Natural killer cell (primary cell): ENCODE data around the gene TMA7. TPM values are rescaled to one million over a fixed set of nuclear protein-coding genes. Genes with fewer than 3 reads are reported as not detected.

ENCODE experiments used
- ATAC-seq, 3 donors: fragments of 150-1000 bp in 2 of 3; fragments of 200-7000 bp in 1 of 3; cut with Tn5 transposase; 1 replicate in 1 of 3; 2 replicates in 2 of 3; pipeline ENCODE4 v1.10.0; 2021; ENCODE audit warnings: mild to moderate bottlenecking in 2 of 3, moderate library complexity in 2 of 3
- DNase-seq, 2 donors: peaks; one replicate each; pipeline versions ENCODE4 v3.0.0 to v3.0.0-alpha.2; 2013 to 2021; ENCODE audit warnings: mixed read lengths in 1 of 2
- H3K27ac ChIP-seq: one replicate; pipeline ENCODE4 v1.5.1; 2013; ENCODE audit warnings: mild to moderate bottlenecking, low read length
- H3K27me3 ChIP-seq: one replicate; pipeline ENCODE4 v1.6.1; 2013; ENCODE audit warnings: low read length; ENCODE audit not compliant: control insufficient read depth, insufficient read depth
- H3K36me3 ChIP-seq: one replicate; pipeline ENCODE4 v1.6.1; 2013; ENCODE audit warnings: low read length; ENCODE audit not compliant: control insufficient read depth, insufficient read depth
- H3K4me1 ChIP-seq: one replicate; pipeline ENCODE4 v1.6.1; 2013; ENCODE audit warnings: low read length; ENCODE audit not compliant: control insufficient read depth, insufficient read depth
- H3K4me3 ChIP-seq: one replicate; pipeline ENCODE4 v1.5.1; 2013; ENCODE audit warnings: low read length
- H3K9me3 ChIP-seq: one replicate; pipeline ENCODE4 v1.6.1; 2013; ENCODE audit warnings: low read length; ENCODE audit not compliant: control insufficient read depth, insufficient read depth
- H3K27ac Mint-ChIP-seq, 2 donors: one replicate each; pipeline ENCODE4 v1.8.0; 2022; ENCODE audit warnings: mild to moderate bottlenecking in 2 of 2, mixed read lengths in 2 of 2, moderate library complexity in 1 of 2
- H3K27me3 Mint-ChIP-seq, 2 donors: one replicate each; pipeline ENCODE4 v1.8.0; 2022; ENCODE audit warnings: low read depth in 2 of 2, mixed read lengths in 2 of 2
- H3K36me3 Mint-ChIP-seq: one replicate; pipeline ENCODE4 v1.8.0; 2022; ENCODE audit warnings: mixed read lengths
- H3K4me1 Mint-ChIP-seq, 2 donors: one replicate each; pipeline ENCODE4 v1.8.0; 2022; ENCODE audit warnings: mixed read lengths in 2 of 2
- H3K4me3 Mint-ChIP-seq: one replicate; pipeline ENCODE4 v1.8.0; 2022; ENCODE audit warnings: mild to moderate bottlenecking, moderate library complexity, mixed read lengths
- H3K9me3 Mint-ChIP-seq, 2 donors: one replicate each; pipeline ENCODE4 v1.8.0; 2022; ENCODE audit warnings: mixed read lengths in 2 of 2
- CTCF ChIP-seq: fragments of 200-600 bp; IDR thresholded peaks from one replicate; pipeline ENCODE4 v1.8.0; 2022; ENCODE audit warnings: antibody characterized with exemption
- WGBS: methylation state at CpG from one replicate; pipeline ENCODE4 v1.1.7; 2013; ENCODE audit warnings: missing lambda C conversion rate; ENCODE audit not compliant: insufficient coverage; 5-methylcytosine and 5-hydroxymethylcytosine counted together
- intact Hi-C: fragments of 100-400 bp; cut with micrococcal nuclease; formaldehyde crosslinking; loops from one replicate; pipeline ENCODE4 v1.14.2; 2022
- total RNA-seq, 4 donors: library from RNA; stranded (reverse); fragments of 120-200 nt in 1 of 4; gene quantifications; one replicate each; pipeline versions ENCODE4 v1.2.3 to v1.2.4, GENCODE V29; 2013 to 2022

Gene TMA7
- total RNA-seq, 3 donors from 2014 or later (not counting 1 experiment from before 2014, with no cell fraction given), result 192 to 239 (median 229) TPM

GRCh38 chr3:48417529-48418108 lies 22.4 kb upstream of the TMA7 start:
- 91% methylated on average over 14 of the region's 14 CpGs for whole genome bisulfite sequencing
- DNase-seq (no peak), ATAC-seq (no peak)
- Mint-ChIP-seq H3K27ac (no peak overlapping the region), H3K4me3 (no peak overlapping the region), H3K27me3 (no peaks in the 10 kb centered on the region), H3K9me3 (no peaks in the 10 kb centered on the region), H3K4me1 (no peaks in the 10 kb centered on the region), H3K36me3 (no peaks in the 10 kb centered on the region)
- H3K27ac ChIP-seq, result no peak overlapping the region
- no peak overlapping the region for H3K4me3 ChIP-seq
- no peaks in the 10 kb centered on the region for H3K27me3 ChIP-seq
- H3K36me3 ChIP-seq, result no peaks in the 10 kb centered on the region
- intact Hi-C loops, result no loop called here
- no peaks in the 10 kb centered on the region for H3K4me1 ChIP-seq
- H3K9me3 ChIP-seq, result no peaks in the 10 kb centered on the region
- no peak for TF ChIP-seq CTCF

GRCh38 chr3:48418140-48418539 lies 21.9 kb upstream of the TMA7 start:
- DNase-seq (no peak), ATAC-seq (no peak)
- Histone ChIP-seq H3K4me1 (no peaks in the 10 kb centered on the region), H3K36me3 (no peaks in the 10 kb centered on the region), H3K9me3 (no peaks in the 10 kb centered on the region), H3K27me3 (no peaks in the 10 kb centered on the region), H3K4me3 (no peak overlapping the region), H3K27ac (no peak overlapping the region)
- no peak overlapping the region for H3K27ac Mint-ChIP-seq
- intact Hi-C loops, result no loop called here
- H3K36me3 Mint-ChIP-seq, result no peaks in the 10 kb centered on the region
- no peaks in the 10 kb centered on the region for H3K4me1 Mint-ChIP-seq
- 95% methylated on average over 17 of the region's 17 CpGs for WGBS
- TF ChIP-seq CTCF, result no peak
- H3K4me3 Mint-ChIP-seq, result no peak overlapping the region
- no peaks in the 10 kb centered on the region for H3K27me3 Mint-ChIP-seq
- H3K9me3 Mint-ChIP-seq, result no peaks in the 10 kb centered on the region

- H3K4me1 ChIP-seq, result no peaks in the 10 kb centered on the region
- WGBS, result 94% methylated on average over 9 of the region's 9 CpGs
- H3K27ac ChIP-seq, result no peak overlapping the region
- Mint-ChIP-seq H3K4me1 (no peaks in the 10 kb centered on the region), H3K9me3 (no peaks in the 10 kb centered on the region), H3K27me3 (no peaks in the 10 kb centered on the region), H3K27ac (no peak overlapping the region), H3K4me3 (no peak overlapping the region), H3K36me3 (no peaks in the 10 kb centered on the region)
- no peak for TF ChIP-seq CTCF
- H3K4me3 ChIP-seq, result no peak overlapping the region
- DNase-seq, result no peak
- intact Hi-C loops, result no loop called here
- no peaks in the 10 kb centered on the region for H3K36me3 ChIP-seq
- no peaks in the 10 kb centered on the region for H3K27me3 ChIP-seq
- H3K9me3 ChIP-seq, result no peaks in the 10 kb centered on the region
- ATAC-seq, result no peak
Measured at GRCh38 chr3:48418651-48419050, 21.4 kb upstream of the TMA7 start.

- Mint-ChIP-seq H3K4me3 (no peak overlapping the region), H3K27ac (no peak overlapping the region), H3K4me1 (no peaks in the 10 kb centered on the region), H3K9me3 (no peaks in the 10 kb centered on the region), H3K36me3 (no peaks in the 10 kb centered on the region), H3K27me3 (no peaks in the 10 kb centered on the region)
- no peak for ATAC-seq
- DNase-seq, result no peak
- H3K27me3 ChIP-seq, result no peaks in the 10 kb centered on the region
- intact Hi-C loops, result no loop called here
- no peaks in the 10 kb centered on the region for H3K36me3 ChIP-seq
- no peak for TF ChIP-seq CTCF
- H3K4me1 ChIP-seq, result no peaks in the 10 kb centered on the region
- H3K9me3 ChIP-seq, result no peaks in the 10 kb centered on the region
- no peak overlapping the region for H3K4me3 ChIP-seq
- WGBS, result 91% methylated on average over 9 of the region's 9 CpGs
- no peak overlapping the region for H3K27ac ChIP-seq
Measured at GRCh38 chr3:48419149-48419548, 20.9 kb upstream of the TMA7 start.
